Upper lobe of right lung (tissue), 1 donor: ENCODE results near the gene NPPB. TPM values are rescaled to one million over a fixed set of nuclear protein-coding genes. Genes with fewer than 3 reads are reported as not detected.

Experiments used
- ATAC-seq: fragments of 200-7000 bp; cut with Tn5 transposase; one replicate; pipeline ENCODE4 v1.9.1; 2020; ENCODE audit warnings: mild to moderate bottlenecking, moderate library complexity
- DNase-seq: peaks from one replicate; pipeline ENCODE4 v3.0.0-alpha.2; 2020
- H3K27ac ChIP-seq: fragments of 200-600 bp; one replicate; pipeline ENCODE4 v1.8.0; 2022
- H3K27me3 ChIP-seq: fragments of 200-600 bp; one replicate; pipeline ENCODE4 v1.8.0; 2022; ENCODE audit warnings: mild to moderate bottlenecking
- H3K36me3 ChIP-seq: fragments of 200-600 bp; one replicate; pipeline ENCODE4 v1.8.0; 2022
- H3K4me1 ChIP-seq: fragments of 200-600 bp; one replicate; pipeline ENCODE4 v1.8.0; 2022
- H3K4me3 ChIP-seq: fragments of 200-600 bp; one replicate; pipeline ENCODE4 v1.8.0; 2022; ENCODE audit warnings: mild to moderate bottlenecking
- H3K9me3 ChIP-seq: fragments of 200-600 bp; one replicate; pipeline ENCODE4 v1.8.0; 2022
- intact Hi-C: fragments of 100-400 bp; cut with DNase I; formaldehyde crosslinking; loops from one replicate; pipeline ENCODE4 v1.11.0; 2022
- total RNA-seq: library from RNA; stranded (reverse); fragmentation: NEBNext Ultra II Directional; extraction: Animal tissue kit (Norgen Biotek cat#: 25700); gene quantifications from one replicate; pipeline ENCODE4 v1.2.1, GENCODE V29; 2021
- TF ChIP-seq, protein P1 (sequence below): fragments of 200-600 bp; IDR thresholded peaks from one replicate; pipeline ENCODE4 v1.8.0; 2022; ENCODE audit warnings: antibody characterized with exemption
- donor health status: DM: no; HTN: yes; CAD: no; lungs with severe emphysema.

NPPB gene
- total RNA-seq, 1 donor from 2014 or later = 0.81 TPM

DNA sequence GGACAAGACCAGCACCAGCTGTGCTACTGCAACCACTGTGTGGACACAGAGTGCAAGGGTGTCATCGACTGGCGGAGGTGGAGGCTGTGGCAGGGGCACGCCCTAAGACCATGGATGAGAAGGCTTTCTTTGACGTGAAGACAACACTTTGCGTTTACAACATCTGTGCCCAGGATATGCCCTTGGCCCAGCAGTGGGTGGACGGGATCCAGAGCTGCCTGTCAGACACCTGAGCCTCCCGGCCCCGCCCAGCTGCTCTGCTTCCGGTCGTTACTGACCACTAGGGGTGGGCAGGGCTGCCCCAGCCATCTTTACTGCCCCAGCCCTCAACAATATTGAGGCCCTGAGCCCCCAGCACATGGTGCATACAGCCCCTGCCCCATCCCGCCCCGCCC is 21.4 kb upstream of the NPPB start:
- intact Hi-C loops = no loop called here
- H3K9me3 ChIP-seq = no peaks in the 10 kb centered on the region
- no peak overlapping the region for H3K27ac ChIP-seq
- peaks cover 10% of the 10 kb centered on the region for H3K4me1 ChIP-seq
- no peak overlapping the region for H3K4me3 ChIP-seq
- no peaks in the 10 kb centered on the region for H3K36me3 ChIP-seq
- H3K27me3 ChIP-seq = no peaks in the 10 kb centered on the region
- DNase-seq (no peak), ATAC-seq (no peak)
- TF ChIP-seq, protein P1, sequence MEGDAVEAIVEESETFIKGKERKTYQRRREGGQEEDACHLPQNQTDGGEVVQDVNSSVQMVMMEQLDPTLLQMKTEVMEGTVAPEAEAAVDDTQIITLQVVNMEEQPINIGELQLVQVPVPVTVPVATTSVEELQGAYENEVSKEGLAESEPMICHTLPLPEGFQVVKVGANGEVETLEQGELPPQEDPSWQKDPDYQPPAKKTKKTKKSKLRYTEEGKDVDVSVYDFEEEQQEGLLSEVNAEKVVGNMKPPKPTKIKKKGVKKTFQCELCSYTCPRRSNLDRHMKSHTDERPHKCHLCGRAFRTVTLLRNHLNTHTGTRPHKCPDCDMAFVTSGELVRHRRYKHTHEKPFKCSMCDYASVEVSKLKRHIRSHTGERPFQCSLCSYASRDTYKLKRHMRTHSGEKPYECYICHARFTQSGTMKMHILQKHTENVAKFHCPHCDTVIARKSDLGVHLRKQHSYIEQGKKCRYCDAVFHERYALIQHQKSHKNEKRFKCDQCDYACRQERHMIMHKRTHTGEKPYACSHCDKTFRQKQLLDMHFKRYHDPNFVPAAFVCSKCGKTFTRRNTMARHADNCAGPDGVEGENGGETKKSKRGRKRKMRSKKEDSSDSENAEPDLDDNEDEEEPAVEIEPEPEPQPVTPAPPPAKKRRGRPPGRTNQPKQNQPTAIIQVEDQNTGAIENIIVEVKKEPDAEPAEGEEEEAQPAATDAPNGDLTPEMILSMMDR = no peak

DNA sequence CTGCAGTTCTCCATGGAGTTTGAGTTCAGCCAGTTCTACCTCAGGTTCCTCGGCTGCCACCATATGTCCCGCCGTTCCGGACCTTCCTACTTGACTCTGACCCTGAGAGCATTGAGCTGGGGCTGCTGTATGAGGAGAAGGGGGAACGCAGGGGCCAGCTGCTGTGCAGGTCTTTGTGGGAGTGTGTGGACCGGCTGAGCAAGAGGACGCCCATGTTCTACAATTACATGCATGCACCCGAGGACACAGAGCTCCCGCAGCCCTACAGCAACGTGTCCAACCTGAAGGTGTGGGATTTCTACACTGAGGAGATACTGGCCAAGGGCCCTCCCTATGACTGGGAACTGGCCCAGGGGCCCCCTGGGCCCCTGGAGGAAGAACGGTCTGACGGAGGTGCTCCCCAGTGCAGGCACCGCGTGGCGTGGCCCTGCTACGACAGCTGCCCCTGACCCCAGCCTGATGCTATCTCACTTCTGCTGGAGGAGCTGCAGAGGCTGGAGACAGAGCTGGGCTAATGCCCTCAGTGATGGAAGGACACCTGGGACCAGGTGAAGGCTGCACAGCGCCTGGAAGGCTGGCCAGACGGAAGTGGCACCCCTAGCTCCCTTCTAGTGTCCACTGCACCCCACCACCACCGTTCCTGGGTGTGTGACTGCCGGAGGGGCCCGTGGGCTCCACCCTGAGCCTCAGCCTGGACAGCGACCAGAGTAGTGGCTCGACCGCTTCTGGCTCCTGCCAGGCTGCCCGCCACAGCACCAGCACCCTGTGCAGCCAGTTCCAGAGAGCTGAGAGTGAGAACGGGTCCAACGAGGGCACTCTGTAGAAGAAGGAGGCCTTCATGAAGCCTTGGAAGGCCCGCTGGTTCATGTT is 20.8 kb upstream of the NPPB start:
- ATAC-seq (no peak), DNase-seq (no peak)
- Histone ChIP-seq H3K4me3 (no peak overlapping the region), H3K4me1 (peaks cover 10% of the 10 kb centered on the region), H3K9me3 (no peaks in the 10 kb centered on the region), H3K27ac (no peak overlapping the region), H3K36me3 (no peaks in the 10 kb centered on the region), H3K27me3 (no peaks in the 10 kb centered on the region)
- intact Hi-C loops = no loop called here
- TF ChIP-seq, protein P1 = no peak

DNA sequence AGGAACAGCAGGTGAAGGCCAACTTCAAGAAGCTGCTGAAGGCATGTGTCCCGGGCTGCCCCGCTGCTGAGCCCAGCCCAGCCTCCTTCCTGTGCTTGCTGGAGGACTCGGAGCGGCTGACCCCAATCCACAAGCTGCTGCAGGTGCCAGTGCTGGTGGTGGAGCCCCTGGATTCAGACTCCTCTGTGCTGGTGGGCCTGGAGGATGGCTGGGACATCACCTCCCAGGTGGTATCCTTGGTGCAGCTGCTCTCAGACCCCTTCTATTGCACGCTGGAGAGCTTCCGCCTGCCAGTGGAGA is 20.1 kb upstream of the NPPB start:
- ATAC-seq = no peak
- Histone ChIP-seq H3K27me3 (no peaks in the 10 kb centered on the region), H3K4me1 (peaks cover 10% of the 10 kb centered on the region), H3K36me3 (no peaks in the 10 kb centered on the region), H3K4me3 (no peak overlapping the region), H3K9me3 (no peaks in the 10 kb centered on the region), H3K27ac (no peak overlapping the region)
- DNase-seq = no peak
- intact Hi-C loops = no loop called here
- TF ChIP-seq, protein P1 = no peak

DNA sequence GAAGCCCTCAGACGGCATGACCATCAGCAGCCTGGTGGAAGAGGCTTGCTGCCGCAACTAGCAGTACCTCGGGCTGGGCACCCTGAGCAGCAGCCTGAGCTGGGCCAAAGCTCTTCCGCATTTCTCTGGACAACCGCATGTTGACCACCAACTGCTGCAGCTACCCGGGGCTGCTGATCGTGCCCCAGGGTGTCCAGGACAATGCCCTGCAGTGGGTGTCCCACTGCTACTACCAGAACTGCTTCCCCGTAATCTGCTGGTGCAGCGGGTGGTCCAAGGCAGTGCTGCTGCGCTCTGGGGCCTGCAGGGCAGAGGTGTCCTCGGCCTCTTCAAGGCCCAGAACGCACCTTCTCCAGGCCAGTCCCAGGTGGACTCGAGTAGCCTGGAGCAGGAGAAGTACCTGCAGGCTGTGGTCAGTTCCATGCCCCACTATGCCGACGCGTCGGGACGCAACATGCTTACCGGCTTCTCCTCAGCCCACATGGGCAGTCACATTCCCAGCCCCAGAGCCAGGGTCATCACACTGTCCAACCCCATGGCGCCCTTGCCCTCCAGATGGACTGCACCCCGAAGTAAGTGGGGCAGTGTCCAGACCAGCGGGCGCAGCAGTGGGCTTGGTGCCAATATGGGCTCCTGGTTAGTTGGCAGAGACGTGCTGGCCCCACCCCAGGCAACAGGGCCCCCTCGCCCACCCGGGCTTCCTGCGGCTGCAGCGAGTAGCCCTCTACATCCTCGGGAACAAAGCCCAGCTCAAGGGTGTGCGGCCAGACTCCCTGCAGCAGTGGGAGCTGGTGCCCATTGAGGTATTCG is 19.5 kb upstream of the NPPB start:
- TF ChIP-seq, protein P1 = no peak
- Histone ChIP-seq H3K4me1 (peaks cover 10% of the 10 kb centered on the region), H3K9me3 (no peaks in the 10 kb centered on the region), H3K4me3 (no peak overlapping the region), H3K27me3 (no peaks in the 10 kb centered on the region), H3K36me3 (no peaks in the 10 kb centered on the region), H3K27ac (no peak overlapping the region)
- DNase-seq (no peak), ATAC-seq (no peak)
- intact Hi-C loops = no loop called here

DNA sequence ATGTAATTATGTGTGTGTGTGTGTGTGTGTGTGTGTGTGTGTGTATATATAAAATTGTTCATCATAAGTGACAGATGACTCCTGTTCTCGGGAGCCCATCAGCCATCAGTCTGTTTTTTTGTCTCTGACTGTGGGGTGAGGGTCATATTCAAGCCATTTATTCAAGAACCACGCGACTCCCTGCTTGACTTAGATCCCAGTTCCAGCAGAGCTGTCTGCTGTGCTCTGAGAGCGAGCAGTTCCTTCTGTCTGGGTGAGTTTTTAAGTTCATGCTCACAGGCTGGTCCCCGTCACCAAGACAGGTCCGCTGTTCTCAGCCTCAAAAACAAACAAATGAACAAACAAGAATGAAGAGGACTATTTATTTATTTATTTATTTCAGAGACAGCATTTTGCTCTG is 18.3 kb upstream of the NPPB start:
- DNase-seq (no peak), ATAC-seq (no peak)
- Histone ChIP-seq H3K27ac (no peak overlapping the region), H3K27me3 (no peaks in the 10 kb centered on the region), H3K9me3 (no peaks in the 10 kb centered on the region), H3K4me3 (no peak overlapping the region), H3K36me3 (no peaks in the 10 kb centered on the region), H3K4me1 (peaks cover 6% of the 10 kb centered on the region)
- TF ChIP-seq, protein P1 = no peak
- intact Hi-C loops = no loop called here
